GM23248 (cell line): ENCODE data around the gene TFCP2L1. TPM values are rescaled to one million over a fixed set of nuclear protein-coding genes. Genes with fewer than 3 reads are reported as not detected.

Experiments
- DNase-seq: peaks from one replicate; pipeline ENCODE4 v3.0.0-alpha.2; 2015
- H2AFZ ChIP-seq: fragments of 200-600 bp; sonication (generic); 2 replicates; pipeline ENCODE4 v1.6.1; 2016; ENCODE audit warnings: antibody characterized with exemption
- H3F3A ChIP-seq: fragments of 200-600 bp; sonication (generic); 2 replicates; pipeline ENCODE4 v1.6.1; 2016; ENCODE audit warnings: mild to moderate bottlenecking, antibody characterized with exemption, mixed run types; ENCODE audit not compliant: insufficient read depth
- H3K27ac ChIP-seq: fragments of 200-600 bp; sonication (generic); 2 replicates; pipeline ENCODE4 v1.5.1; 2016; ENCODE audit warnings: mild to moderate bottlenecking
- H3K27me3 ChIP-seq: fragments of 200-600 bp; sonication (generic); replicated peaks from 2 replicates; pipeline ENCODE4 v1.6.1; 2016; ENCODE audit warnings: mild to moderate bottlenecking; ENCODE audit not compliant: insufficient read depth
- H3K36me3 ChIP-seq: fragments of 200-600 bp; sonication (generic); 2 replicates; pipeline ENCODE4 v1.6.1; 2016; ENCODE audit warnings: low read depth, mild to moderate bottlenecking
- H3K4me1 ChIP-seq: fragments of 200-600 bp; sonication (generic); 2 replicates; pipeline ENCODE4 v1.6.1; 2016; ENCODE audit warnings: mild to moderate bottlenecking; ENCODE audit not compliant: insufficient read depth
- H3K4me2 ChIP-seq: fragments of 200-600 bp; sonication (generic); one replicate; pipeline ENCODE4 v1.6.1; 2016; ENCODE audit warnings: mild to moderate bottlenecking; ENCODE audit not compliant: unreplicated experiment
- H3K4me3 ChIP-seq: fragments of 200-600 bp; sonication (generic); 2 replicates; pipeline ENCODE4 v1.5.1; 2016; ENCODE audit warnings: mild to moderate bottlenecking
- H3K79me2 ChIP-seq: fragments of 200-600 bp; sonication (generic); 2 replicates; pipeline ENCODE4 v1.6.1; 2016; ENCODE audit warnings: mild to moderate bottlenecking; ENCODE audit not compliant: insufficient read depth
- H3K9ac ChIP-seq: fragments of 200-600 bp; sonication (generic); 2 replicates; pipeline ENCODE4 v1.6.1; 2016; ENCODE audit warnings: mild to moderate bottlenecking
- H3K9me2 ChIP-seq: fragments of 200-600 bp; sonication (generic); 2 replicates; pipeline ENCODE4 v1.6.1; 2016; ENCODE audit warnings: mixed run types, mild to moderate bottlenecking, moderate library complexity; ENCODE audit not compliant: insufficient read depth
- H3K9me3 ChIP-seq: fragments of 200-600 bp; sonication (generic); one replicate; pipeline ENCODE4 v1.6.1; 2017; ENCODE audit warnings: low read depth
- H4K20me1 ChIP-seq: fragments of 200-600 bp; sonication (generic); 2 replicates; pipeline ENCODE4 v1.6.0; 2016; ENCODE audit not compliant: insufficient read depth
- EZH2 ChIP-seq: fragments of 200-600 bp; sonication (generic); IDR thresholded peaks from 2 replicates; pipeline ENCODE4 v1.6.1; 2018; ENCODE audit warnings: antibody characterized with exemption, mild to moderate bottlenecking; ENCODE audit not compliant: insufficient read depth, poor library complexity, severe bottlenecking
- EZH2phosphoT487 ChIP-seq: fragments of 200-600 bp; sonication (generic); IDR thresholded peaks from 2 replicates; pipeline ENCODE4 v1.6.1; 2018; ENCODE audit warnings: antibody characterized with exemption, moderate library complexity, mild to moderate bottlenecking, low read depth; ENCODE audit not compliant: insufficient read depth
- WGBS, 2 experiments: methylation state at CpG; one replicate each; pipeline ENCODE4 v1.1.6; 2015 to 2017; ENCODE audit warnings: low lambda C conversion rate in 2 of 2, low coverage in 1 of 2; ENCODE audit errors: missing lambda C conversion rate in 2 of 2; 5-methylcytosine and 5-hydroxymethylcytosine counted together
- in situ Hi-C: fragments of 300-500 bp; cut with MboI; formaldehyde crosslinking; loops from 2 replicates; pipeline ENCODE4 v1.15.0; 2020
- polyA plus RNA-seq: library from polyadenylated mRNA; unstranded; fragments of >200 nt; fragmentation: Nextera tagmentation; extraction: Ambion mirVana; gene quantifications from 2 replicates; pipeline ENCODE4 v1.2.1, GENCODE V29; 2016
- total RNA-seq: library from RNA; depleted of rRNA; stranded (reverse); fragments of >200 nt; shearing (Covaris generic); gene quantifications from 2 replicates; pipeline ENCODE4 v1.2.3, GENCODE V29; 2014

Gene TFCP2L1
- total and polyA plus RNA-seq, 2 experiments from 2014 or later, result not detected

DNA sequence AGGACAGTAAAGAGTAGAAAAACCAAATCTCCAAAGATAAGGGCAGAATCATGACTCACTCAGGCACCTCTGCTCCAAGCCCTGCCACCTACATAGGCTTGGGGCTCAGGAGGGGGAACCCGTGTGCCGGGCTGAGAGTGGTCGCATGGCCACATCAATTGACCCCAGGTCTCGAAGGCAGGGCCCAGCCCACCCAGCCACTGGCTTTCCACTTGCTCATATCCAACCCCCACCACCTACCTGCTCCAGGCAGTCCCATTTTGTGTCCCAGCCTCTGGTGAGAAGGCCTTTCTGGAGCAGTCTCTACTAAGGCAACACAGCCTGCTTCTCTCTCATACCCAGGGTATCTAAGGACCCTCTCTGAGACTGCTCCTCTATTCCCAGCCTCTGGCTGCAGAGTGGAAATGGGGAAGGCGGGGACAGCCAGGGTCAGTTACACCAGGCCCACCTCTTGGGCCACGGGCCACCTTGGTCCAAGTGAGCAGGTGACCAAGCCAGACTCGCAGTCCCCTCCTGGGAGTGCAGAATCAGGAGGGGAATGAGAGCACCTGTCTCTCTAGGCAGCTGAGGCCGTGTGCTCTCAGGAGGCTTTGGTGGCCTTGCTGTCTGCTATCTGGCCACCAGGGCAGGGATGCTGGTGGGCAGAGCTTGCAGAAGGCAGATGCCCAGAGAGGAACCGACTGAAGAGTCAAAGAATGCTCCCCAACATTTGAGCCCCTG is 20.8 kb downstream of the TFCP2L1 start:
- H3K4me1 ChIP-seq, result no peaks in the 10 kb centered on the region
- DNase-seq, result no peak
- no peak overlapping the region for H2AFZ ChIP-seq
- 58 to 63% methylated on average over 8 to 9 of the region's 9 CpGs for WGBS, 2 experiments
- no peak overlapping the region for H3K9ac ChIP-seq
- TF ChIP-seq EZH2phosphoT487, result no peak
- no peak for TF ChIP-seq EZH2
- no peaks in the 10 kb centered on the region; the same call in 1 of the 2 replicates for H3K27me3 ChIP-seq
- H3K4me3 ChIP-seq, result no peak overlapping the region
- H3F3A ChIP-seq, result no peaks in the 10 kb centered on the region
- in situ Hi-C loops, result no loop called here
- H3K79me2 ChIP-seq, result no peaks in the 10 kb centered on the region
- no peaks in the 10 kb centered on the region for H3K36me3 ChIP-seq
- H3K4me2 ChIP-seq, result no peak overlapping the region
- no peaks in the 10 kb centered on the region for H4K20me1 ChIP-seq
- H3K9me3 ChIP-seq, result no peaks in the 10 kb centered on the region
- H3K27ac ChIP-seq, result no peak overlapping the region
- H3K9me2 ChIP-seq, result no peaks in the 10 kb centered on the region

DNA sequence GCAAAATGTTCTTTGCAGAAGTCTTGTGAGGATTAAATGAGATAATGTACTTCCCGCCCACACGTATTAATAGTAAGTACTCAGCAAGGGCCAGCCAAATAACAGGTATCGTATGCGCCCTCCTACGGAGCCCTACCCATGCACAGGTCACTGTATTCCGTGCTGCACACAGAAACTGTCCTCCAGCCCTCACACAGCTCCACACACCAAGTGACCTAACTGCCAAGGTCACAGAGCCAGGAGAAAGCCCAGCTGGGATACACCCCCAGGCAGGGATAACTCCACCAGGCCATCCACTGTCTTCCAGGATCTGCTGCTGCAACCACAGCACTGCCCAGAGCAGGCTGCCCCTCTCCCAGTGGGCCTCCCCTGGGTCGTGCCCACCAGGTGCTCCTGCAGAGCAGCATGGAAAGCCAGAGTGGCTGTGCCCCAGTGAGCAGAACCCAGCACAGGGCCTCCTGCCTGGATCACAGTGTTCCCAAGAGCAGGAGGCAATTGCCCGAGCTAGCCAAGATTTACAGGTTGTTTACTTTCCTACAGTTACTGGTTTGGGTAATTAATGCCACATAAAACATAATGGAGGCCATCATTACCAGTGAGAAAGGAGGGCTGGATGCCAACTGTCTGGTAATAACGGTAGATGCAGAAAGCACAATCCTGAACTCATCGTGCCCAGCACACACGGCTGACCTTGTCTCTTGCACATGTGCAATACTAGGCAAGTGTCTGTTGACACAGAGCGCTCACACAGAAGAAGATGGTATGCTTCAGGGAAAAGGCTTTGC is 24.4 kb downstream of the TFCP2L1 start:
- Histone ChIP-seq H3K4me2 (no peak overlapping the region), H3K79me2 (no peaks in the 10 kb centered on the region), H3K9me3 (no peaks in the 10 kb centered on the region), H4K20me1 (no peaks in the 10 kb centered on the region), H3K27ac (no peak overlapping the region), H3K9ac (no peak overlapping the region), H3K27me3 (peaks cover 10% of the 10 kb centered on the region), H3K9me2 (no peaks in the 10 kb centered on the region), H2AFZ (no peak overlapping the region), H3K4me1 (no peaks in the 10 kb centered on the region), H3F3A (no peaks in the 10 kb centered on the region), H3K4me3 (no peak overlapping the region), H3K36me3 (no peaks in the 10 kb centered on the region)
- TF ChIP-seq EZH2 (no peak), EZH2phosphoT487 (no peak)
- in situ Hi-C loops, result no loop called here
- WGBS, 2 experiments, result 68 to 70% methylated on average over 12 of the region's 12 CpGs
- DNase-seq, result no peak

DNA sequence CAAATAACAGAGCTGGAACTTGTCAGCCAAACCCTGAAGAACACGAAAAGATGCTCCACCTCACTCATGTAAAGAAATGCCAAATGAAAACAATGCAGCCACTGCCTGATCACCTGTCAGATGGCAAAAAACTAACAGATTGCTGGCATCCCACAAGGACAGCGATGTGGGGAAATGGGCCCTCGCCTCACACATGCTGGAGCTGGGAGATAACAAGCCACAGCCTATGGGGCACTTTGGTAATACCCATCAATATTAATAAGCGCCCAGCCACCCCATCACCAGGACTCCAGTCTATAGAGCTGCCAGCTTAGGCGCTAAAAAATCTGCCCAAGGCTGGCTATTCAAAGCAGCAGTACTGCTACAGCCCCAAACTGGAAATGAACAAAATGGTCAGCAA is 27.0 kb downstream of the TFCP2L1 start:
- in situ Hi-C loops, result no loop called here
- Histone ChIP-seq H3K4me3 (no peak overlapping the region), H3K4me2 (no peak overlapping the region), H4K20me1 (no peaks in the 10 kb centered on the region), H3K27ac (no peak overlapping the region), H3K9ac (no peak overlapping the region), H3K27me3 (peaks cover 14% of the 10 kb centered on the region), H3K9me2 (no peaks in the 10 kb centered on the region), H2AFZ (no peak overlapping the region), H3K9me3 (no peaks in the 10 kb centered on the region), H3K79me2 (no peaks in the 10 kb centered on the region), H3K36me3 (no peaks in the 10 kb centered on the region), H3F3A (no peaks in the 10 kb centered on the region), H3K4me1 (no peaks in the 10 kb centered on the region)
- DNase-seq, result no peak
- WGBS, 2 experiments, result 62 to 66% methylated on average over 5 of the region's 5 CpGs
- TF ChIP-seq EZH2 (no peak), EZH2phosphoT487 (no peak)

DNA sequence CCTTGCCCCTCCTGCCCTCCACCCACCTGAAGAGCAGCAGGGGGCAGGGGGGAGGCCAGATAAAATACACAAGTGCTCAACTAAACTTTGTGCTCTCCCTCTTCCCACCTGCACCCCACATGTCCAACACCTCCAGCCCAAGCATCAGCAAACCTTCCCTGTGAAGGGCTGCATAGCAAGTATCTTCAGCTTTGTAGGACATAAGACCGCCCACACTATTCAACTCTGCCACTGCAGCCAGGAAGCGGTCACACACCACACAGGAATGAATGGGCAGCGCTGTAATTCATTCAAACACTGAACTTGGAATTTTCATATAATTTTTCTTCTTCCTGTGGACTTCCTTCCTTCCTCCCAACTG is 27.5 kb downstream of the TFCP2L1 start:
- 66 to 69% methylated on average over 3 of the region's 3 CpGs for WGBS, 2 experiments
- H3K9ac ChIP-seq, result no peak overlapping the region
- no peak for DNase-seq
- TF ChIP-seq EZH2phosphoT487 (no peak), EZH2 (no peak)
- H3F3A ChIP-seq, result no peaks in the 10 kb centered on the region
- H2AFZ ChIP-seq, result no peak overlapping the region
- no peaks in the 10 kb centered on the region for H3K36me3 ChIP-seq
- H3K9me2 ChIP-seq, result no peaks in the 10 kb centered on the region
- H3K4me2 ChIP-seq, result no peak overlapping the region
- no peaks in the 10 kb centered on the region for H4K20me1 ChIP-seq
- no peaks in the 10 kb centered on the region for H3K9me3 ChIP-seq
- in situ Hi-C loops, result no loop called here
- peaks cover 14% of the 10 kb centered on the region for H3K27me3 ChIP-seq
- H3K27ac ChIP-seq, result no peak overlapping the region
- no peaks in the 10 kb centered on the region for H3K4me1 ChIP-seq
- no peak overlapping the region for H3K4me3 ChIP-seq
- no peaks in the 10 kb centered on the region for H3K79me2 ChIP-seq
